Adrenal gland (tissue), 12 donors: ENCODE data around the gene LATS1. TPM values are rescaled to one million over a fixed set of nuclear protein-coding genes. Genes with fewer than 3 reads are reported as not detected.

Source experiments
- DNase-seq, 7 donors: peaks; one replicate each; pipeline ENCODE4 v3.0.0-alpha.2; 2019 to 2020
- H3K27ac ChIP-seq, 5 donors: fragments of 200-600 bp; sonication (generic) in 4 of 5; 1 replicate in 3 of 5; 2 replicates in 2 of 5; pipeline versions ENCODE4 v1.5.1 to v1.8.0; 2016 to 2020; ENCODE audit warnings: mild to moderate bottlenecking in 1 of 5
- H3K27me3 ChIP-seq: fragments of 200-600 bp; 2 replicates; pipeline ENCODE4 v1.8.0; 2021
- H3K36me3 ChIP-seq, 2 donors: fragments of 200-600 bp; replicated peaks in 1 of 2; 1 replicate in 1 of 2; 2 replicates in 1 of 2; pipeline versions ENCODE4 v1.5.1 to v1.8.0; 2018 to 2022
- H3K4me1 ChIP-seq, 2 donors: fragments of 200-600 bp; replicated peaks in 1 of 2; 1 replicate in 1 of 2; 2 replicates in 1 of 2; pipeline versions ENCODE4 v1.5.1 to v1.8.0; 2018 to 2021
- H3K4me3 ChIP-seq, 4 donors: fragments of 200-600 bp; sonication (generic) in 3 of 4; one replicate each; pipeline ENCODE4 v1.5.1; 2016 to 2018
- H3K9me3 ChIP-seq, 3 donors: fragments of 200-600 bp; sonication (generic) in 1 of 3; replicated peaks in 1 of 3; 1 replicate in 2 of 3; 2 replicates in 1 of 3; pipeline versions ENCODE4 v1.5.1 to v1.8.0; 2016 to 2021
- POLR2A ChIP-seq, 2 donors: fragments of 450-650 bp; IDR thresholded peaks; one replicate each; pipeline ENCODE4 v1.6.1; 2017; ENCODE audit warnings: antibody characterized with exemption in 2 of 2, mild to moderate bottlenecking in 2 of 2, moderate library complexity in 1 of 2
- WGBS, 4 donors: extraction: QIAGEN DNeasy Blood & Tissue Kit in 2 of 4; methylation state at CpG; one replicate each; pipeline versions ENCODE4 v1.1.5 to v1.1.7; 2013 to 2017; 5-methylcytosine and 5-hydroxymethylcytosine counted together
- intact Hi-C, 2 donors: fragments of 100-400 bp; cut with DNase I; formaldehyde crosslinking; loops; one replicate each; pipeline versions ENCODE4 v1.14.1 to v1.15.0; 2022 to 2023
- polyA plus RNA-seq, 3 donors: library from polyadenylated mRNA; stranded (reverse); fragments of 200-250 nt in 2 of 3; fragments of 350-450 nt in 1 of 3; fragmentation: Illumina TruSeq in 1 of 3; extraction: RNeasy Lipid Tissue Mini Kit (QIAGEN cat#74804) in 1 of 3; gene quantifications; one replicate each; pipeline ENCODE4 v1.2.3, GENCODE V29; 2013 to 2014
- total RNA-seq, 9 donors: library from RNA; depleted of rRNA in 4 of 9; stranded (reverse); fragments of >200 nt in 4 of 9; fragments of 120-200 nt in 1 of 9; fragmentation: NEBNext Ultra II Directional in 1 of 9; extraction: Animal tissue kit (Norgen Biotek cat#: 25700) in 1 of 9; gene quantifications; one replicate each; pipeline versions ENCODE4 v1.1.0 to v1.2.4, GENCODE V29; 2013 to 2023
- TF ChIP-seq, protein P1 (sequence below), 6 experiments: fragments of 450-650 bp in 4 of 6; fragments of 200-600 bp in 2 of 6; sonication (generic) in 1 of 6; IDR thresholded peaks; 1 replicate in 5 of 6; 2 replicates in 1 of 6; pipeline versions ENCODE4 v1.5.1 to v1.8.0; 2016 to 2021; ENCODE audit warnings: antibody characterized with exemption in 6 of 6, mild to moderate bottlenecking in 2 of 6, moderate library complexity in 1 of 6
- donor health status: healthy with polysubstance abuse.
- donor health status: Bipolar disorder and iron deficiency.
- donor health status: DM: yes; HTN: yes; CAD: no.
- donor health status: DM: no; HTN: no; CAD: no.
- donor health status: DM: no; HTN: no; CAD: no.
- donor health status: DM: yes; HTN: yes; CAD: no.

LATS1 gene
- total and polyA plus RNA-seq, 12 donors = 6.2 to 39.6 (median 24.2) TPM

DNA sequence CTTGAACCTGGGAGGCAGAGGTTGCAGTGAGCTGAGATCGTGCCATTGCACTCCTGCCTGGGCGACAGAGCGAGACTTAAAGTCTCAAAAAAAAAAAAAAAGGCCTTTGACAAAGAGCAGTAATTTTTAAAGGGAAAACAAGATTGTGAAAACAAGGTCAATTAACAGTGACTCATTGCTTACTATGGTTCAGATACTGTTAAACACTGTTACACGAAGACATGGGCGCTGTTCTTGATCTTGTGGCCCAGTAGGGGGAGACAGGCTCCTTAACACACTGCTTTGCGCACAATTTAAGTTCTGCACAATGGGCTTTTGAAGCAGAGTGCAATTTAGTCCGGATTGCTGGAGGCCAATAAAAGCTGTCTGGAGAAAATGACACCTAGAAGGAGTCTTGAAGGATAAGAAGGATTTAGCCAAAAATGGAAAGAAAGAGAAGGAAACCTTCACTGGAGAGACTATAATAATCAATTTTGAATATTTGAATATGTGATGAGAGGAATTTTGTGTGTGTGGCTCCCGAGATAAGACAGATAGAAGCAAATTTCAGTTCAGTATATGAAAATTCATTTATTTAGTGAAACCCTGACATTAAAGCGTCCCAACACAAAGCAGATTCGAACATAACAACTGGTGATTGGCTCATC, 6.0 kb upstream of the LATS1 start:
- H3K4me1 ChIP-seq = peaks cover 0 to under 1% of the 10 kb centered on the region in 2 donors
- peak overlapping the region in 3 of 5 donors; percentile 37 to 46 (median 40) for H3K27ac ChIP-seq
- intact Hi-C loops = loop anchor here in 1 of 2 donors (10.0 kb wide), 1 partner anchor 201 kb away; the partner anchor contains the start of gene RAET1G
- no peak for TF ChIP-seq POLR2A (IDR thresholded peaks at IDR 0.05)
- TF ChIP-seq, protein P1, sequence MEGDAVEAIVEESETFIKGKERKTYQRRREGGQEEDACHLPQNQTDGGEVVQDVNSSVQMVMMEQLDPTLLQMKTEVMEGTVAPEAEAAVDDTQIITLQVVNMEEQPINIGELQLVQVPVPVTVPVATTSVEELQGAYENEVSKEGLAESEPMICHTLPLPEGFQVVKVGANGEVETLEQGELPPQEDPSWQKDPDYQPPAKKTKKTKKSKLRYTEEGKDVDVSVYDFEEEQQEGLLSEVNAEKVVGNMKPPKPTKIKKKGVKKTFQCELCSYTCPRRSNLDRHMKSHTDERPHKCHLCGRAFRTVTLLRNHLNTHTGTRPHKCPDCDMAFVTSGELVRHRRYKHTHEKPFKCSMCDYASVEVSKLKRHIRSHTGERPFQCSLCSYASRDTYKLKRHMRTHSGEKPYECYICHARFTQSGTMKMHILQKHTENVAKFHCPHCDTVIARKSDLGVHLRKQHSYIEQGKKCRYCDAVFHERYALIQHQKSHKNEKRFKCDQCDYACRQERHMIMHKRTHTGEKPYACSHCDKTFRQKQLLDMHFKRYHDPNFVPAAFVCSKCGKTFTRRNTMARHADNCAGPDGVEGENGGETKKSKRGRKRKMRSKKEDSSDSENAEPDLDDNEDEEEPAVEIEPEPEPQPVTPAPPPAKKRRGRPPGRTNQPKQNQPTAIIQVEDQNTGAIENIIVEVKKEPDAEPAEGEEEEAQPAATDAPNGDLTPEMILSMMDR (IDR thresholded peaks at IDR 0.05) = peak; percentile 69 to 88 (median 78)
- H3K4me3 ChIP-seq = no peak overlapping the region
- H3K27me3 ChIP-seq = no peaks in the 10 kb centered on the region
- WGBS, 4 donors = 40 to 48% (median 41%) methylated on average over 10 of the region's 10 CpGs
- no peaks in the 10 kb centered on the region for H3K9me3 ChIP-seq
- peaks cover 0 to 9% of the 10 kb centered on the region in 2 donors for H3K36me3 ChIP-seq
- DNase-seq = peak; percentile 63 to 83 (median 74)

DNA sequence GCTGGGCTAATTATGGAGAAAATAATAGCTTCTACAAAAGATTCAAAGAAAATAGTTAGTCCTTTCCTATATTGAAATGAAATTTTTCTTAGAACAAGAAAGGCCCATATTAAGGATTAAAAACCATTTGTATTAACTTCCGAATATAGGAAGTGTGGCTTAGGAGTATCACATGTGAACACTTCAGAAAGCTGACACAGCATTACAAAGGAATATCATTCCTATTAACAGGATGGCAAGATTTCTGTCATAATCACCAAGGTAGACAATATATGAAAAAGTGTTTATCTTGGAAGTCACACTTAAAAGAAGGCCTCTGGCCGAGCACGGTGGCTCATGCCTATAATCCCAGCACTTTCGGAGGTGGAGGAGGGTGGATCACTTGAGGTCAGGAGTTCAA, 5.4 kb upstream of the LATS1 start:
- TF ChIP-seq, protein P1 (IDR thresholded peaks at IDR 0.05) = no peak
- no peak for TF ChIP-seq POLR2A (IDR thresholded peaks at IDR 0.05)
- Histone ChIP-seq H3K4me1 (peaks cover 3 to 5% of the 10 kb centered on the region in 2 donors), H3K27ac (peak overlapping the region in 3 of 5 donors; percentile 37 to 46 (median 40))

DNA sequence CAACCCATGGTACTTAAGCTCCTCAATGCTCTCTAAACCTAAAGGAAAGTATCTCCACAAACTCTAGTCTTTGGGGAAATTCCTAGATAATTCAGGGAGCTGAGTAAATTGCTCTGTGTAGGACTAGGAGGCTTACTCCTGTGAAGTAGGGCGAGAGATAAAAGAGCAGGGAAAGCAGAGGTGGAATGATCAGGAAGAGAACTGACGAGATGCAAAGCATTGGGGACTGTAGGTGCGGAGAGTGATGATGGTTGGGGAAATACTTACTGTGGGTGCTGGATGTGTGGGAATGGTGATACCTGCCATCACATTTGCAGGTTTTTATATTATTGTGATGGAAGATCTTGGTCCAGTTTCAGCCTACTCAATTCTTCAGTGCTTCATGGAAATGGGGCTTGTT, 1.6 kb upstream of the LATS1 start:
- DNase-seq = no peak
- H3K27ac ChIP-seq = no peak overlapping the region
- no peaks in the 10 kb centered on the region for H3K27me3 ChIP-seq
- peaks cover 3 to 28% of the 10 kb centered on the region in 2 donors for H3K4me1 ChIP-seq
- no peaks in the 10 kb centered on the region for H3K36me3 ChIP-seq
- no peak overlapping the region for H3K4me3 ChIP-seq
- intact Hi-C loops = no loop called here
- no peaks in the 10 kb centered on the region for H3K9me3 ChIP-seq
- TF ChIP-seq, protein P1 (IDR thresholded peaks at IDR 0.05) = no peak
- no peak for TF ChIP-seq POLR2A (IDR thresholded peaks at IDR 0.05)
- 91 to 99% (median 95%) methylated on average over 3 of the region's 3 CpGs for WGBS, 4 donors

More for the DNA sequence above, 5.4 kb upstream of the LATS1 start:
- Histone ChIP-seq H3K36me3 (peaks cover 0 to 3% of the 10 kb centered on the region in 2 donors), H3K4me3 (no peak overlapping the region), H3K27me3 (no peaks in the 10 kb centered on the region), H3K9me3 (no peaks in the 10 kb centered on the region)
- DNase-seq = no peak
- WGBS, 4 donors = 53 to 66% (median 58%) methylated on average over 4 of the region's 4 CpGs
- intact Hi-C loops = loop anchor here in 1 of 2 donors (10.0 kb wide), 1 partner anchor 202 kb away; the partner anchor contains the start of gene RAET1G

DNA sequence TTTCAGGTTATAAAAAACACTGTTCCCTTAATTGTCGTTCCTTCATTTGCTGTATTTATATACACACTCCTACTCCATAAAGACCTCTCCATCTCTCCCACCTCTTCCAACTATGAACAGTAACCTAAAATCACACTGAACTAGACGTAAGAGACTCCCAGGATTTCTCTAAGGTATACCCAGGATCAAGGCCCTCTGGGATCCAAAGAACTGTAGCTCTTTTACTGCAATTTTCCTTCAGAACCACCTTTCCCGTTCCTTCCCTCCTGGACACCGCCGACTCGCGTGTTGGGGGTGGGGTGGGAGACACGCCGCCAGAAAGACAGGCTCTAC, 680 bp downstream of the LATS1 start:
- peak overlapping the region; percentile 91 to 100 (median 98) for H3K27ac ChIP-seq
- H3K4me3 ChIP-seq = peak overlapping the region; percentile 65 to 98 (median 72)
- H3K9me3 ChIP-seq = no peaks in the 10 kb centered on the region
- peaks cover 3 to 33% of the 10 kb centered on the region in 2 donors for H3K4me1 ChIP-seq
- DNase-seq = no peak
- H3K27me3 ChIP-seq = no peaks in the 10 kb centered on the region
- H3K36me3 ChIP-seq = no peaks in the 10 kb centered on the region
- TF ChIP-seq, protein P1 (IDR thresholded peaks at IDR 0.05) = no peak
- no peak for TF ChIP-seq POLR2A (IDR thresholded peaks at IDR 0.05)
- intact Hi-C loops = no loop called here
- 0 to 2% (median 1%) methylated on average over 6 to 9 of the region's 9 CpGs for WGBS, 4 donors
